K562 (cell line): ENCODE measurements around the gene ARHGAP8. TPM values are rescaled to one million over a fixed set of nuclear protein-coding genes. Genes with fewer than 3 reads are reported as not detected.

ENCODE experiments used
- FOXP4 ChIP-seq: sonication (generic); formaldehyde crosslinking; IDR thresholded peaks from 2 replicates; pipeline ENCODE4 v1.8.0; 2022; ENCODE audit warnings: mild to moderate bottlenecking, missing genetic modification reagents, borderline replicate concordance
- MAFF ChIP-seq: IDR thresholded peaks from 2 replicates; pipeline ENCODE4 v1.6.1; 2012; ENCODE audit warnings: low read length, improper control_type of control experiment
- TARDBP ChIP-seq: fragments of 450-650 bp; IDR thresholded peaks from 2 replicates; pipeline ENCODE4 v1.6.1; 2016
- ZNF133 ChIP-seq: fragments of 250-450 bp; sonication (Bioruptor Pico); IDR thresholded peaks from 2 replicates; pipeline ENCODE4 v1.4.0; 2020; ENCODE audit warnings: mild to moderate bottlenecking
- polyA plus RNA-seq, 8 experiments: library from polyadenylated mRNA; depleted of rRNA in 4 of 8; stranded (reverse) in 5 of 8; unstranded in 3 of 8; fragments of >200 nt; fragmentation: Nextera tagmentation in 2 of 8; fragmentation: Illumina TruSeq in 1 of 8; extraction: Ambion mirVana in 2 of 8; extraction: Trizol in 1 of 8; gene quantifications; 2 replicates each; pipeline versions ENCODE4 v1.2.1 to v1.2.3, GENCODE V29; 2011 to 2014; ENCODE audit warnings: inconsistent platforms in 1 of 8, missing spikeins in 1 of 8
- total RNA-seq, 7 experiments: library from RNA; depleted of rRNA in 6 of 7; stranded (reverse); fragments of >200 nt in 6 of 7; fragmentation: Illumina TruSeq in 2 of 7; extraction: Trizol in 2 of 7; gene quantifications; 2 replicates each; pipeline versions ENCODE4 v1.2.1 to v1.2.3, GENCODE V29; 2011 to 2021; ENCODE audit warnings: low replicate concordance in 1 of 7
- TF ChIP-seq, protein P1 (sequence below): fragments of 450-650 bp; IDR thresholded peaks from 2 replicates; pipeline ENCODE4 v1.6.1; 2017; ENCODE audit warnings: antibody characterized with exemption, mild to moderate bottlenecking
- TF ChIP-seq, protein P2 (sequence below): fragments of 200-800 bp; sonication (Bioruptor generic); IDR thresholded peaks from 2 replicates; pipeline ENCODE4 v1.6.1; 2017; ENCODE audit warnings: missing genetic modification characterization, missing compliant biosample characterization

Gene ARHGAP8
- total and polyA plus RNA-seq, 9 of the 15 experiments (the other 6 are each of a cell fraction or from before 2014, with no cell fraction given), result 0.15 to 2.2 (median 0.62) TPM

DNA sequence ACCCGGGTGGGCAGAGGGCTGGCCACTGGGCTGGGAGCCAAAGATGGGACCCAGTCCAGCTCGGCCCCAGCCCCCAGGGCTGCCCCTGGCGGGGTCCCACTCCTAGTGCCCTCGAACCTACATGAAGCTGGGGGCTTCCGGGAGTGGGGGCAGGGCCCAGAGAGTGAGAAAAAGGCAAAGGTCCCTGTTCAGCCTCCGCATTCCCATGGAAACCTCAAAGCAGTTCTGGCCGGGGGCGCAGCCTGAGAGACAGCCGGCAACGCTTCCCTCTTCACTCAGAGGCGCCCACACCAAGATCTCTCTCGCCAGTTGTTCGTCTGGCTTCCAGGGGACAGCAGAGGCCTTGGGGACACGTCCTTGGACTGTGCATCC lies 22.4 kb upstream of the ARHGAP8 start (continued):
- TF ChIP-seq FOXP4 (no peak), TARDBP (no peak), ZNF133 (CRISPR knock-in tag) (no peak), MAFF (no peak)
- TF ChIP-seq, protein P1, sequence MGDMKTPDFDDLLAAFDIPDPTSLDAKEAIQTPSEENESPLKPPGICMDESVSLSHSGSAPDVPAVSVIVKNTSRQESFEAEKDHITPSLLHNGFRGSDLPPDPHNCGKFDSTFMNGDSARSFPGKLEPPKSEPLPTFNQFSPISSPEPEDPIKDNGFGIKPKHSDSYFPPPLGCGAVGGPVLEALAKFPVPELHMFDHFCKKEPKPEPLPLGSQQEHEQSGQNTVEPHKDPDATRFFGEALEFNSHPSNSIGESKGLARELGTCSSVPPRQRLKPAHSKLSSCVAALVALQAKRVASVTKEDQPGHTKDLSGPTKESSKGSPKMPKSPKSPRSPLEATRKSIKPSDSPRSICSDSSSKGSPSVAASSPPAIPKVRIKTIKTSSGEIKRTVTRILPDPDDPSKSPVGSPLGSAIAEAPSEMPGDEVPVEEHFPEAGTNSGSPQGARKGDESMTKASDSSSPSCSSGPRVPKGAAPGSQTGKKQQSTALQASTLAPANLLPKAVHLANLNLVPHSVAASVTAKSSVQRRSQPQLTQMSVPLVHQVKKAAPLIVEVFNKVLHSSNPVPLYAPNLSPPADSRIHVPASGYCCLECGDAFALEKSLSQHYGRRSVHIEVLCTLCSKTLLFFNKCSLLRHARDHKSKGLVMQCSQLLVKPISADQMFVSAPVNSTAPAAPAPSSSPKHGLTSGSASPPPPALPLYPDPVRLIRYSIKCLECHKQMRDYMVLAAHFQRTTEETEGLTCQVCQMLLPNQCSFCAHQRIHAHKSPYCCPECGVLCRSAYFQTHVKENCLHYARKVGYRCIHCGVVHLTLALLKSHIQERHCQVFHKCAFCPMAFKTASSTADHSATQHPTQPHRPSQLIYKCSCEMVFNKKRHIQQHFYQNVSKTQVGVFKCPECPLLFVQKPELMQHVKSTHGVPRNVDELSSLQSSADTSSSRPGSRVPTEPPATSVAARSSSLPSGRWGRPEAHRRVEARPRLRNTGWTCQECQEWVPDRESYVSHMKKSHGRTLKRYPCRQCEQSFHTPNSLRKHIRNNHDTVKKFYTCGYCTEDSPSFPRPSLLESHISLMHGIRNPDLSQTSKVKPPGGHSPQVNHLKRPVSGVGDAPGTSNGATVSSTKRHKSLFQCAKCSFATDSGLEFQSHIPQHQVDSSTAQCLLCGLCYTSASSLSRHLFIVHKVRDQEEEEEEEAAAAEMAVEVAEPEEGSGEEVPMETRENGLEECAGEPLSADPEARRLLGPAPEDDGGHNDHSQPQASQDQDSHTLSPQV, result no peak
- TF ChIP-seq, protein P2, sequence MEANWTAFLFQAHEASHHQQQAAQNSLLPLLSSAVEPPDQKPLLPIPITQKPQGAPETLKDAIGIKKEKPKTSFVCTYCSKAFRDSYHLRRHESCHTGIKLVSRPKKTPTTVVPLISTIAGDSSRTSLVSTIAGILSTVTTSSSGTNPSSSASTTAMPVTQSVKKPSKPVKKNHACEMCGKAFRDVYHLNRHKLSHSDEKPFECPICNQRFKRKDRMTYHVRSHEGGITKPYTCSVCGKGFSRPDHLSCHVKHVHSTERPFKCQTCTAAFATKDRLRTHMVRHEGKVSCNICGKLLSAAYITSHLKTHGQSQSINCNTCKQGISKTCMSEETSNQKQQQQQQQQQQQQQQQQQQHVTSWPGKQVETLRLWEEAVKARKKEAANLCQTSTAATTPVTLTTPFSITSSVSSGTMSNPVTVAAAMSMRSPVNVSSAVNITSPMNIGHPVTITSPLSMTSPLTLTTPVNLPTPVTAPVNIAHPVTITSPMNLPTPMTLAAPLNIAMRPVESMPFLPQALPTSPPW, result no peak
